GM21529 (cell line): ENCODE data around the gene SPOCK2.

Experiments
- ATAC-seq: cut with Tn5 transposase; IDR thresholded peaks from one replicate; pipeline ENCODE4 v1.9.1; 2021; ENCODE audit not compliant: unreplicated experiment

The SPOCK2 gene

GRCh38 chr10:72090326-72090725 lies 2.0 kb upstream of the SPOCK2 start:
- no peak for ATAC-seq

- ATAC-seq, result no peak
Measured at GRCh38 chr10:72089618-72090017, 1.3 kb upstream of the SPOCK2 start.

- no peak for ATAC-seq
Measured at GRCh38 chr10:72088889-72089575, 681 bp upstream of the SPOCK2 start.

- no peak for ATAC-seq
Measured at GRCh38 chr10:72087392-72087968, 871 bp downstream of the SPOCK2 start.

GRCh38 chr10:72086466-72087391 lies 1.6 kb downstream of the SPOCK2 start:
- no peak for ATAC-seq

- ATAC-seq, result no peak
Measured at GRCh38 chr10:72085864-72086465, 2.4 kb downstream of the SPOCK2 start.

GRCh38 chr10:72085166-72085565 lies 3.2 kb downstream of the SPOCK2 start:
- ATAC-seq, result no peak

- ATAC-seq, result no peak
Measured at GRCh38 chr10:72083790-72084459, 4.4 kb downstream of the SPOCK2 start.

GRCh38 chr10:72082856-72083789 lies 5.2 kb downstream of the SPOCK2 start:
- ATAC-seq, result no peak

GRCh38 chr10:72081772-72082590 lies 6.4 kb downstream of the SPOCK2 start:
- ATAC-seq, result no peak

GRCh38 chr10:72081210-72081609 lies 7.1 kb downstream of the SPOCK2 start:
- ATAC-seq, result no peak

GRCh38 chr10:72080042-72080975 lies 8.0 kb downstream of the SPOCK2 start:
- no peak for ATAC-seq

GRCh38 chr10:72079356-72079755 lies 9.0 kb downstream of the SPOCK2 start:
- ATAC-seq, result no peak

- ATAC-seq, result no peak
Measured at GRCh38 chr10:72077275-72077990, 10.9 kb downstream of the SPOCK2 start.

GRCh38 chr10:72076756-72077155 lies 11.6 kb downstream of the SPOCK2 start:
- ATAC-seq, result no peak

- no peak for ATAC-seq
Measured at GRCh38 chr10:72075376-72076115, 12.8 kb downstream of the SPOCK2 start.
